ENCODE data around the gene DNAL1. TPM values are rescaled to one million over a fixed set of nuclear protein-coding genes. Genes with fewer than 3 reads are reported as not detected.
A peak's percentile ranks its signal among the peaks of the same experiment; 100 is the strongest.

Gene DNAL1
- total and polyA plus RNA-seq, 9 of the 15 experiments (the other 6 are each of a cell fraction or from before 2014, with no cell fraction given) = 1.6 to 11.7 (median 4.8) TPM

DNA sequence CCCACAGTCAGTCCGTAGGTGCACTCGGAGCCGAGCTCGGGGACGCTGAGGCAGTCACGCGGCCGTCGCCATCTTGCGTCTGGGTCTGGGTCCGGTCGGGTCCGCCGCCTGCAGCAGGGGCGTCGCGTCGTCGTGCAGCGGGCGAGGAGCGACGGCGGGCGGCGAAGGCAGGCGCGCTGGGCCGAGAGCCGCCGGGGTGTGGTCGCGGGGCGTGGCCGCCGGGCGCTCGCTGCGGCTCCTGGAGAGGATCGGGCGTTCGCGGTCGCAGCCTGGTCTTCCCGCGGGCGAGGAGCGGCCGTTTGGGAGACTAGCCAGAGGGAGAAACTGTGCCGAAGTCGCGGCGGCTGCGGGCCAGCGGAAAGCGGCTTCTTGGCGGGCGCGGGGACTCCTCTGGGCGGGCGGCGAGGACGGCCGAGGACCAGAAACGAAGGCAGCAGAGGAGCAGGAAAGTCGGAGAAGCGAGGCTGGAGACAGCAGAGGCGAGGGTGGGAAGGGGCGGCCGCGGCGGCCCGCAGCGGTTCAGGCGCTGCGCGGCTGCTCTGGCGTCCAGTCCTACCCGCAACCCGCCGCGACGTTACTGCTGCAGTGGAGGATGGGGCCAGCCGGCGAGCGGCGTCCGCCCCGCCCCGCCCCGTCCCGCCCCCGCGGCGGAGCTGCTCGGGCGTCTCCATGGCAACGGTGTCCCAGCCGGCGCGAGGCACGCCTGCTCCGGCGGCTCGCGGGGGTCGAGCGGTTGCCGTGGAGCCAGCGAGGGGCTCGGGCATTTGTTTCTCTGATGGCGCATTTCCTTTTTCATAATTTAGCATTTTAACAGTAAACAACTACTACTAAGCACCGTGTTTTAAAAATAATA lies 69.2 kb downstream of the DNAL1 start, which contains the start of gene PNMA1 (continued):
- TF ChIP-seq SIN3A (IDR thresholded peaks at IDR 0.05; ENCODE audit: borderline replicate concordance in 2 of 2, control insufficient read depth in 1 of 2, low read depth in 2 of 2, low read length in 2 of 2) (peak in 1 of 2 experiments; percentile 93; a peak in 1 of 4 replicates), PHF21A (IDR thresholded peaks at IDR 0.05; ENCODE audit: borderline replicate concordance, low read depth) (no peak), TARDBP (IDR thresholded peaks at IDR 0.05) (no peak), MYC (IDR thresholded peaks at IDR 0.05; ENCODE audit: low read depth, low read length) (peak; percentile 74), MYC (CRISPR knock-in tag; IDR thresholded peaks at IDR 0.05; ENCODE audit: borderline replicate concordance, low read depth) (no peak), PCBP2 (IDR thresholded peaks at IDR 0.05; ENCODE audit: low read depth, low read length, poor library complexity, severe bottlenecking) (no peak), CSDE1 (IDR thresholded peaks at IDR 0.05) (peak in 1 of 2 experiments; percentile 57; a peak in 1 of 4 replicates), ZNF408 (CRISPR knock-in tag; IDR thresholded peaks at IDR 0.05; ENCODE audit: low read depth) (no peak), ZNF174 (CRISPR knock-in tag; IDR thresholded peaks at IDR 0.05) (no peak), SP2 (IDR thresholded peaks at IDR 0.05; ENCODE audit: extremely low read depth, low read depth, low read length, poor library complexity, severe bottlenecking) (no peak), HNRNPK (IDR thresholded peaks at IDR 0.05; ENCODE audit: low read depth, low read length, poor library complexity, severe bottlenecking) (no peak), SUPT5H (IDR thresholded peaks at IDR 0.05) (peak; percentile 67; the same call in 1 of the 2 replicates), SMAD4 (CRISPR knock-in tag; conservative IDR thresholded peaks at IDR 0.05) (peak; percentile 52)
- TF ChIP-seq, protein P1, sequence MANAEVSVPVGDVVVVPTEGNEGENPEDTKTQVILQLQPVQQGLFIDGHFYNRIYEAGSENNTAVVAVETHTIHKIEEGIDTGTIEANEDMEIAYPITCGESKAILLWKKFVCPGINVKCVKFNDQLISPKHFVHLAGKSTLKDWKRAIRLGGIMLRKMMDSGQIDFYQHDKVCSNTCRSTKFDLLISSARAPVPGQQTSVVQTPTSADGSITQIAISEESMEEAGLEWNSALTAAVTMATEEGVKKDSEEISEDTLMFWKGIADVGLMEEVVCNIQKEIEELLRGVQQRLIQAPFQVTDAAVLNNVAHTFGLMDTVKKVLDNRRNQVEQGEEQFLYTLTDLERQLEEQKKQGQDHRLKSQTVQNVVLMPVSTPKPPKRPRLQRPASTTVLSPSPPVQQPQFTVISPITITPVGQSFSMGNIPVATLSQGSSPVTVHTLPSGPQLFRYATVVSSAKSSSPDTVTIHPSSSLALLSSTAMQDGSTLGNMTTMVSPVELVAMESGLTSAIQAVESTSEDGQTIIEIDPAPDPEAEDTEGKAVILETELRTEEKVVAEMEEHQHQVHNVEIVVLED (CRISPR knock-in tag; IDR thresholded peaks at IDR 0.05) = 0 out of 2 replicates have a peak, but pooled peaks have one; percentile 35
- TF ChIP-seq, protein P2, sequence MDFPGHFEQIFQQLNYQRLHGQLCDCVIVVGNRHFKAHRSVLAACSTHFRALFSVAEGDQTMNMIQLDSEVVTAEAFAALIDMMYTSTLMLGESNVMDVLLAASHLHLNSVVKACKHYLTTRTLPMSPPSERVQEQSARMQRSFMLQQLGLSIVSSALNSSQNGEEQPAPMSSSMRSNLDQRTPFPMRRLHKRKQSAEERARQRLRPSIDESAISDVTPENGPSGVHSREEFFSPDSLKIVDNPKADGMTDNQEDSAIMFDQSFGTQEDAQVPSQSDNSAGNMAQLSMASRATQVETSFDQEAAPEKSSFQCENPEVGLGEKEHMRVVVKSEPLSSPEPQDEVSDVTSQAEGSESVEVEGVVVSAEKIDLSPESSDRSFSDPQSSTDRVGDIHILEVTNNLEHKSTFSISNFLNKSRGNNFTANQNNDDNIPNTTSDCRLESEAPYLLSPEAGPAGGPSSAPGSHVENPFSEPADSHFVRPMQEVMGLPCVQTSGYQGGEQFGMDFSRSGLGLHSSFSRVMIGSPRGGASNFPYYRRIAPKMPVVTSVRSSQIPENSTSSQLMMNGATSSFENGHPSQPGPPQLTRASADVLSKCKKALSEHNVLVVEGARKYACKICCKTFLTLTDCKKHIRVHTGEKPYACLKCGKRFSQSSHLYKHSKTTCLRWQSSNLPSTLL (IDR thresholded peaks at IDR 0.05) = no peak
- TF ChIP-seq, protein P3, sequence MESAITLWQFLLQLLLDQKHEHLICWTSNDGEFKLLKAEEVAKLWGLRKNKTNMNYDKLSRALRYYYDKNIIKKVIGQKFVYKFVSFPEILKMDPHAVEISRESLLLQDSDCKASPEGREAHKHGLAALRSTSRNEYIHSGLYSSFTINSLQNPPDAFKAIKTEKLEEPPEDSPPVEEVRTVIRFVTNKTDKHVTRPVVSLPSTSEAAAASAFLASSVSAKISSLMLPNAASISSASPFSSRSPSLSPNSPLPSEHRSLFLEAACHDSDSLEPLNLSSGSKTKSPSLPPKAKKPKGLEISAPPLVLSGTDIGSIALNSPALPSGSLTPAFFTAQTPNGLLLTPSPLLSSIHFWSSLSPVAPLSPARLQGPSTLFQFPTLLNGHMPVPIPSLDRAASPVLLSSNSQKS (CRISPR knock-in tag; IDR thresholded peaks at IDR 0.05) = no peak
- TF ChIP-seq, protein P4, sequence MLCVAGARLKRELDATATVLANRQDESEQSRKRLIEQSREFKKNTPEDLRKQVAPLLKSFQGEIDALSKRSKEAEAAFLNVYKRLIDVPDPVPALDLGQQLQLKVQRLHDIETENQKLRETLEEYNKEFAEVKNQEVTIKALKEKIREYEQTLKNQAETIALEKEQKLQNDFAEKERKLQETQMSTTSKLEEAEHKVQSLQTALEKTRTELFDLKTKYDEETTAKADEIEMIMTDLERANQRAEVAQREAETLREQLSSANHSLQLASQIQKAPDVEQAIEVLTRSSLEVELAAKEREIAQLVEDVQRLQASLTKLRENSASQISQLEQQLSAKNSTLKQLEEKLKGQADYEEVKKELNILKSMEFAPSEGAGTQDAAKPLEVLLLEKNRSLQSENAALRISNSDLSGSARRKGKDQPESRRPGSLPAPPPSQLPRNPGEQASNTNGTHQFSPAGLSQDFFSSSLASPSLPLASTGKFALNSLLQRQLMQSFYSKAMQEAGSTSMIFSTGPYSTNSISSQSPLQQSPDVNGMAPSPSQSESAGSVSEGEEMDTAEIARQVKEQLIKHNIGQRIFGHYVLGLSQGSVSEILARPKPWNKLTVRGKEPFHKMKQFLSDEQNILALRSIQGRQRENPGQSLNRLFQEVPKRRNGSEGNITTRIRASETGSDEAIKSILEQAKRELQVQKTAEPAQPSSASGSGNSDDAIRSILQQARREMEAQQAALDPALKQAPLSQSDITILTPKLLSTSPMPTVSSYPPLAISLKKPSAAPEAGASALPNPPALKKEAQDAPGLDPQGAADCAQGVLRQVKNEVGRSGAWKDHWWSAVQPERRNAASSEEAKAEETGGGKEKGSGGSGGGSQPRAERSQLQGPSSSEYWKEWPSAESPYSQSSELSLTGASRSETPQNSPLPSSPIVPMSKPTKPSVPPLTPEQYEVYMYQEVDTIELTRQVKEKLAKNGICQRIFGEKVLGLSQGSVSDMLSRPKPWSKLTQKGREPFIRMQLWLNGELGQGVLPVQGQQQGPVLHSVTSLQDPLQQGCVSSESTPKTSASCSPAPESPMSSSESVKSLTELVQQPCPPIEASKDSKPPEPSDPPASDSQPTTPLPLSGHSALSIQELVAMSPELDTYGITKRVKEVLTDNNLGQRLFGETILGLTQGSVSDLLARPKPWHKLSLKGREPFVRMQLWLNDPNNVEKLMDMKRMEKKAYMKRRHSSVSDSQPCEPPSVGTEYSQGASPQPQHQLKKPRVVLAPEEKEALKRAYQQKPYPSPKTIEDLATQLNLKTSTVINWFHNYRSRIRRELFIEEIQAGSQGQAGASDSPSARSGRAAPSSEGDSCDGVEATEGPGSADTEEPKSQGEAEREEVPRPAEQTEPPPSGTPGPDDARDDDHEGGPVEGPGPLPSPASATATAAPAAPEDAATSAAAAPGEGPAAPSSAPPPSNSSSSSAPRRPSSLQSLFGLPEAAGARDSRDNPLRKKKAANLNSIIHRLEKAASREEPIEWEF (CRISPR knock-in tag; IDR thresholded peaks at IDR 0.05) = no peak

All from K562 (cell line).